Skin epidermis (tissue), 12 donors: ENCODE data around the gene RARG.
"Not testable (repeated sequence)": the region's sequence is repeated elsewhere in the genome, so short reads cannot be mapped to it uniquely, and the experiment has no call there.

Experiments
- H3K27ac ChIP-seq, 21 experiments: fragments of 200-600 bp; sonication (generic) in 11 of 21; one replicate each; pipeline ENCODE4 v1.5.0; 2020; ENCODE audit warnings: mild to moderate bottlenecking in 3 of 21, inconsistent platforms in 2 of 21, moderate library complexity in 2 of 21
- H3K4me3 ChIP-seq, 7 experiments: fragments of 200-600 bp; sonication (generic) in 2 of 7; one replicate each; pipeline ENCODE4 v1.5.0; 2020; ENCODE audit warnings: inconsistent platforms in 2 of 7, mild to moderate bottlenecking in 2 of 7, moderate library complexity in 1 of 7

Gene RARG

GRCh38 chr12:53214687-53215455, 17.1 kb downstream of the RARG start:
- peak overlapping the region in 8 of 21 experiments; percentile 3 to 97 (median 36) for H3K27ac ChIP-seq
- H3K4me3 ChIP-seq = no peak overlapping the region

- H3K4me3 ChIP-seq = no peak overlapping the region
- H3K27ac ChIP-seq = peak overlapping the region in 4 of 21 experiments; percentile 3 to 39 (median 22)
These were observed 17.8 kb downstream of the RARG start for GRCh38 chr12:53214221-53214620.

- Histone ChIP-seq H3K27ac (peak overlapping the region in 2 of 21 experiments; percentile 22 to 37), H3K4me3 (no peak overlapping the region)
These were observed 18.7 kb downstream of the RARG start for GRCh38 chr12:53213348-53213747.

- no peak overlapping the region for H3K4me3 ChIP-seq
- H3K27ac ChIP-seq = peak overlapping the region in 1 of 21 experiments; percentile 22
These were observed 19.1 kb downstream of the RARG start for GRCh38 chr12:53212931-53213330.

- Histone ChIP-seq H3K27ac (peak overlapping the region in 1 of 21 experiments; percentile 12), H3K4me3 (no peak overlapping the region)
These were observed 20.3 kb downstream of the RARG start for GRCh38 chr12:53211476-53212381.

- Histone ChIP-seq H3K4me3 (no peak overlapping the region), H3K27ac (peak overlapping the region in 1 of 21 experiments; percentile 12)
These were observed 21.2 kb downstream of the RARG start for GRCh38 chr12:53210843-53211242.

GRCh38 chr12:53208877-53209463, 23.0 kb downstream of the RARG start:
- Histone ChIP-seq H3K27ac (peak overlapping the region in 15 of 21 experiments; percentile 4 to 89 (median 64)), H3K4me3 (no peak overlapping the region)

- H3K27ac ChIP-seq = peak overlapping the region in 13 of 21 experiments; percentile 4 to 89 (median 59)
These were observed 23.6 kb downstream of the RARG start for GRCh38 chr12:53208435-53208834.

GRCh38 chr12:53207042-53207441, 25.0 kb downstream of the RARG start, which contains the start of gene ITGB7:
ITGB7 (minus strand) TSS chr12:53207251; CDS start chr12:53200443, 6,808 bp downstream.
- Histone ChIP-seq H3K27ac (peak within 1 kb of the TSS in 19 of 21 experiments; percentile 28 to 89 (median 60)), H3K4me3 (peak within 1 kb of the TSS in 6 of 7 experiments; percentile 1 to 30 (median 12))

More at GRCh38 chr12:53208435-53208834, 23.6 kb downstream of the RARG start:
- H3K4me3 ChIP-seq = no peak overlapping the region

- Histone ChIP-seq H3K4me3 (peak overlapping the region in 3 of 7 experiments; percentile 2 to 22 (median 12)), H3K27ac (peak overlapping the region in 17 of 21 experiments; percentile 28 to 89 (median 62))
These were observed 26.1 kb downstream of the RARG start for GRCh38 chr12:53205747-53206419.

GRCh38 chr12:53204351-53204750, 27.7 kb downstream of the RARG start:
- H3K4me3 ChIP-seq = no peak overlapping the region
- H3K27ac ChIP-seq = no peak overlapping the region

- H3K4me3 ChIP-seq, H3K27ac ChIP-seq: not testable (repeated sequence)
These were observed 29.7 kb downstream of the RARG start for GRCh38 chr12:53202316-53202715.

GRCh38 chr12:53201639-53202038, 30.4 kb downstream of the RARG start:
- Histone ChIP-seq H3K4me3 (no peak overlapping the region), H3K27ac (peak overlapping the region in 3 of 21 experiments; percentile 58 to 75 (median 64))

- H3K27ac ChIP-seq = peak overlapping the region in 7 of 21 experiments; percentile 17 to 75 (median 59)
- no peak overlapping the region for H3K4me3 ChIP-seq
These were observed 30.9 kb downstream of the RARG start for GRCh38 chr12:53201177-53201541.

GRCh38 chr12:53200458-53201176, 31.4 kb downstream of the RARG start:
- no peak overlapping the region for H3K4me3 ChIP-seq
- peak overlapping the region in 8 of 21 experiments; percentile 17 to 75 (median 58) for H3K27ac ChIP-seq

GRCh38 chr12:53200107-53200457, 31.9 kb downstream of the RARG start:
- Histone ChIP-seq H3K4me3 (no peak overlapping the region), H3K27ac (peak overlapping the region in 5 of 21 experiments; percentile 53 to 75 (median 63))

GRCh38 chr12:53199700-53200099, 32.3 kb downstream of the RARG start:
- no peak overlapping the region for H3K4me3 ChIP-seq
- H3K27ac ChIP-seq = peak overlapping the region in 1 of 21 experiments; percentile 75

GRCh38 chr12:53198486-53199110, 33.4 kb downstream of the RARG start:
- Histone ChIP-seq H3K4me3 (no peak overlapping the region), H3K27ac (peak overlapping the region in 3 of 21 experiments; percentile 30 to 75 (median 32))
